Activated CD8-positive, alpha-beta memory T cell treated with anti-CD3 and anti-CD28 coated beads, Interleukin-2, amount 50 U/mL, for 48 hours (primary cell): ENCODE data around the gene BST2.
"Not testable (repeated sequence)": the region's sequence is repeated elsewhere in the genome, so short reads cannot be mapped to it uniquely, and the experiment has no call there.

Source experiments
- DNase-seq: peaks from one replicate; pipeline ENCODE4 v3.0.0-alpha.2; 2020

The BST2 gene

GRCh38 chr19:17385878-17386611 lies 19.4 kb downstream of the BST2 start:
- DNase-seq, result peak; percentile 87

GRCh38 chr19:17380426-17381138 lies 24.8 kb downstream of the BST2 start:
- DNase-seq, result no peak

GRCh38 chr19:17379221-17379631 lies 26.2 kb downstream of the BST2 start:
- DNase-seq, result no peak

- no peak for DNase-seq
These were observed 27.2 kb downstream of the BST2 start for GRCh38 chr19:17378271-17378670.

- DNase-seq, result no peak
These were observed 28.4 kb downstream of the BST2 start, which contains the start of gene PLVAP for GRCh38 chr19:17376935-17377600. Gene PLVAP (minus strand): TSS chr19:17377342. CDS start chr19:17377288, 54 bp downstream.

GRCh38 chr19:17370026-17370587 lies 35.3 kb downstream of the BST2 start:
- DNase-seq, result no peak

- DNase-seq, result no peak
These were observed 40.1 kb downstream of the BST2 start for GRCh38 chr19:17365361-17365760.

GRCh38 chr19:17363852-17364605 lies 41.4 kb downstream of the BST2 start:
- DNase-seq, result not testable (repeated sequence)

GRCh38 chr19:17359905-17360800 lies 45.3 kb downstream of the BST2 start:
- DNase-seq, result no peak

GRCh38 chr19:17358395-17358794 lies 47.0 kb downstream of the BST2 start:
- no peak for DNase-seq

GRCh38 chr19:17357724-17358123 lies 47.7 kb downstream of the BST2 start:
- no peak for DNase-seq

- DNase-seq, result no peak
These were observed 48.3 kb downstream of the BST2 start for GRCh38 chr19:17357078-17357666.

GRCh38 chr19:17353386-17353785 lies 52.0 kb downstream of the BST2 start:
- DNase-seq, result no peak
